Activated CD8-positive, alpha-beta memory T cell treated with anti-CD3 and anti-CD28 coated beads, Interleukin-2, amount 50 U/mL, for 24 hours (primary cell): ENCODE results near the gene RPL9.
"Not testable (repeated sequence)": the region's sequence is repeated elsewhere in the genome, so short reads cannot be mapped to it uniquely, and the experiment has no call there.

ENCODE experiments used
- DNase-seq: peaks from one replicate; pipeline ENCODE4 v3.0.0-alpha.2; 2020; ENCODE audit errors: extremely low read depth

The RPL9 gene

DNA sequence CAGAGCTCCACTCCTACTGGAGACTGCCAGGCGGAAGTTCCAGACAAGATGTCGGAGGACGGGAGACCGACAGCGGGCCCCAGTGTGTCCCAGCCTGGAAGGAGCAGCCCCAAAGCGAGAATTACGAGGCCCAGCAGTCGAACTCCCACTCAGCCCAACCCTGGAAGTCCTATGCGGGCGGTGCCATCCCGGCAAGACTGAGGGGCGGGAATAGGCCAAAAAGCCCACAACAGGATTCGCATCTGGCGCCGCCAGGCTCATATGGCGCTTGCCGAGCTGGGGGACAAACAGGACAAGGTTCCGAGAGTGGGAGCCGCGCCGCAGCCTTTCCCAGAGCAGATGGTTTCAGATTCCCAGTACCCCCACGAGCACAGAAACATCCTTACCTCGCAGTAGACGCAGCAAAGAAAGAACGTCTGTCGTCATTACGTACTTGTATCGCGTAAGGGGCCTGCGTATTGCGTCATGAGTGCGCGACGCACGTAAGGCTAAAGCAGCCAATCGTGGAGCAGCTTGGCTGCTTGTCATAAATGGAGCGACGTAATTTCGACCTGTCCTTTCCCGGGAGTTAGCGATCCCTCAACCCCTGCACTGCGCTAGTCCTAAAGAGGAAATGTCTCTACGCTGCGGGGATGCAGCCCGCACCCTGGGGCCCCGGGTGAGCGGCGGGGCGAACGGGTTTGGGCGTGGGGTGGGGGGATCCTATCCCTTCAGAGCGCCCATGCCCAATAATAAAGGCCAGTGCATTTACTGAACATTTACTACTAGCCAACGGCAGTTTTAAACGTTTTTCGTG, at the start of gene RPL9, which contains the start of gene LIAS:
TSS of gene RPL9 (minus strand) at position 418 of the 796 bp plus-strand sequence. CDS start 483 bp downstream, outside the sequence.
TSS of gene LIAS (plus strand) at position 552 of the 796 bp plus-strand sequence. CDS start at position 614, 62 bp downstream.
- peak; percentile 89 for DNase-seq

DNA sequence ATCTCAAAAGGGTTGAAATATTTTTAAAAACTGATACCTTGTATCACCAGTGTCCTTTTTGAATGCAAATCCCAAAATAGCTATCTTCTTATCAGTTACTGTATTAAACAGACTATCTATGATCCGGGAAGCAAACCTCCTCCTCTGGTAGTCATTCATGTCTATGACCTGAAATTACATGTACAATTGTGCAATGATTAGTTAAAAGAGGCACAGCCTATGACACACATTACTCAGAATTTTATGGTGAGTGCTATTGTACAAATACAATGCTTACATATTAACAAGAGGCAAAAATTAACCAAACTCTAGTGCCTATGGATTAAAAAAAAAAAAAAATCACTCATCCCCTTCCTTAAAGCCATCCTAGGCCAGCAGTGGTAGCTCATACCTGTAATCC, 46.9 kb upstream of the RPL9 start:
- DNase-seq, result no peak

DNA sequence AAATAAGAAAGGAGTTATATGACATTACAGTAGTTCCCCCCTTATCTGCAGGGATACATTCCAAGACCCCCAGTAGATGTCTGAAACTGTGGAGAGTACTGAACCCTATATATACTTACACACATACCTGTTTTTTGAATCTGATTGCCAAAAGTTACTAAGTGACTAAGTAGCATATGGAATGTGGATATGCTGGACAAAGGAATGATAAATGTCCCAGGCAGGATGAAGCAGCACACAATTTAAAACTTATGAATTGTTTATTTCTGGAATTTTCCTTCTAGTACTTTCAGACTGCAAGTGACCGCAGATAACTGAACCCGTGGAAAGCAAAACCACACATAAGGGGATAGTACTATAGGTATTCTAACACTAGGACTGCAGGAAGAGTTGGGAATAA, 45.8 kb upstream of the RPL9 start:
- DNase-seq, result no peak

DNA sequence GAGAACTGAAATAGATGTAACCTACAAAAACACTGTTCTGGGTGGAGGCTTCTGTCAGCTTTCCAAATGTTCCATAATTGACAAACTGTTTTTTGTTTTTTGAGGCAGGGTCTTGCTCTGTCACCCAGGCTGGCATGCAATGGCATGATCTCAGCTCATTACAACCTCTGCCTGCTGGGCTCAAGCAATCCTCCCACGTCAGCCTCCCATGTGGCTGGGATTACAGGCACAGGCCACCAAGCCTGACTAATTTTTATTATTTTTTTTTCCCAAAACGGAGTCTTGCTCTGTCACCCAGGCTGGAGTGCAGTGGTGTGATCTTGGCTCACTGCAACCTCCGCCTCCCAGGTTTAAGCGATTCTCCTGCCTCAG, 43.9 kb upstream of the RPL9 start:
- not testable (repeated sequence) for DNase-seq

DNA sequence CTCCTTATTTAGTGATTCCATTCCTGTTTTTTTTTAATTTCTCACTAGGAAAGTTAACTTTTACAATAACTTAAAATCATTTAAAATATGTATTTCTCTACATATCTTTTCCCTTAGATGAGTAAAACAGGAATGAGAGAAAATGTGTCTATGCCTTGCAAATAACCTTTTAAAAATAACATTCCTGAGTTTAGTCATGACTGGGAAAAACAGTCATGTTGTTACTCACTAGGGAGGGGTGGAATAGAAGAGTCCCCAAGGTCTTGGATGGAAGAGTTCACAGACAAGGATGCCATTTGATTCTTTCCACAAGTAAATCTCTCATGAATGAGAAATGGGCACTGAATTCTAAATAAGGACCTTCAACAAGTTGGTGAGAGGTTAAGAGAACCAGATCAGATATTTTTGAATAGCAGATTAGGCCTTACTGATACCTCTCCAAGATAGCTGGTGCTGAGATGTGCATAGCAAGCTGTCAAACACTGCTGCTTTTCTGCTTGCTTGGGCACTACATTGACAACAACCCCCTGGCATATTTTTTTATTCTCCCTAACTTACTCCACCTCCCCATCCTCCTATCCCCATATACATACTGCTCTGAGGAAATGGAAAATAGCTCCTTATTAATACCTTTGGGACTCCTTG, 43.4 kb upstream of the RPL9 start:
- DNase-seq, result no peak

DNA sequence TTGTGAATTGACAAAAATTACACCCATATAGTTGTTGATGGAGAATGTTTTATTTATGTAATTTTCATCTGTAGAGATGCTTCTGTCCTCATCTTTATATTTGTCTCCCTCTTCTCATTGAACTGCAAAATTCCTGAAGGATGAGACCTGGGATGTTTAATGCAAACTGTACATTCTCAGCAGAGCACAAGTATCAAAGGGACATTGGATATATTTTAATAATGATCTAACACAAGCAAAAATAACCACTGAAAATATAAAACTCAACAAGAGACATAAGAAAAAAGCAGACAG, 40.0 kb upstream of the RPL9 start:
- no peak for DNase-seq

DNA sequence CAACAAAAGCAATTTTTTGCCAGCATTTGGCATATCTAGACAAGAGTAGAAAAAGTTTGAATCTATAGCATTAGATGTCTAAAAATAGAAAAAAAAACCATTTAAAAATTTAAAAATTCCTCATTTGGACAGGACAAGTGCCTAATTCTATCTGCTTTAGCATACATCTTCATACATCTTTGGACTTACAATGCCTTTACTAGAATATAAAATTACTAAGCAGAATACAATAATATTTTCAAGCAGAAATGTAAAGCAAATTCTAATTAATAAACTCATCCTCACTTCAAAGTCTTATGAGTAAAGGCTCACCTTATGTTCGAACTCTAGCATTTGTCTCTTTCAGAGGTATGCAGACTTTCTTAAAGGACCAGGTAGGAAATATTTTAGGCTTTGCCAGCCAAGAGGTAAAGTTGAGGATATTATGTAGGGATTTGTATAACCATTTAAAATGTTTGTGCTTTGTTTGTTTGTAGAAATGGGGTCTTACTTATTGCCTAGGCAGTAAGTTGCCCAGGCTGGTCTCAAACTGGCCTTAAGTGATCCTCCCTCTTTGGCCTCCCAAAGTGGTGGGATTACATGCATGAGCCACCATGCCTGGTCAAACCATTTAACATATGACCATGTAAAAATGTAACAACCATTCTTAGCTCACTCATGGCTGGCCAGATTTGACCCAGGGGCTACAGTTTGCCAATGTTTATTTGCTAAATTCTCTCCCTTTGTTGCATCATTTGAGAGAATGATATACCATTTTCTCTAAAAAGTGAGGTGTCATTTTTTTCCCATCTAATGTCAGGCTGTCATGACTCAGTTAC, 39.4 kb upstream of the RPL9 start:
- no peak for DNase-seq

DNA sequence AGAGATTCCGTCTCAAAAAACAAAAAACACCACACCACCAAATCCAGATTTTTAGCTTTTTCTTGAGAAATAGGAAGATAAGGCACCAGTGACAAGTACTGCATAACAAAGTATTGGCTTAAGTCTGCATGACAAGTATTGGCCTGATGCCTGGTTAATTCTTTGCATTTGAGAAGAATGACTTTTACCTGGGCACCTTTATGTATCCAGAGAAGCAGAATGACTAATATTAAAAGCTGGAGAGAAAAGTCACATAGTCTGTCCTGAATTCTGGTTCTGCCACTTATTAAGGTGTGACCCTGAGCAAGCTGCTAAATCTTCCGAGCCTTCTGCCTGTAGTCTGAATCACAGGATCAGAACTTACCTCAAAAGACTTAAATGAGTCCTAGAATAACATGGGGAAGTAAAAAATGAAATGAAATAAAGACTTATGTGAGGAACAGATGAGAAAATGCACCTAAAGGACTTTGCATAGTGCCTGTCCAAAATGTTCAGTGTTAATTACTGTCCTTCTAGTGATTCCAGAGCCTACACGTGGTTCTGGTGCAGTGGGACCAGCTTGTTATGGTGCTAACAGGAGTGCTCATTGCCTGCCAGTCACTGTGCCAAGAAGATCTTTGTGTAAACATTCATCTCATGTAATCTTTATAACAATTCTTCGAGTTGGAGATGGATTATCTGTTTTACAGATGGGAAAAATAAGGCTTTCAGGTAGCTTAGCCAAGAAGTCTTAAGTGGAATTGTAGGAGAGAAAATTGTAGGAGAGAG, 36.9 kb upstream of the RPL9 start:
- no peak for DNase-seq

DNA sequence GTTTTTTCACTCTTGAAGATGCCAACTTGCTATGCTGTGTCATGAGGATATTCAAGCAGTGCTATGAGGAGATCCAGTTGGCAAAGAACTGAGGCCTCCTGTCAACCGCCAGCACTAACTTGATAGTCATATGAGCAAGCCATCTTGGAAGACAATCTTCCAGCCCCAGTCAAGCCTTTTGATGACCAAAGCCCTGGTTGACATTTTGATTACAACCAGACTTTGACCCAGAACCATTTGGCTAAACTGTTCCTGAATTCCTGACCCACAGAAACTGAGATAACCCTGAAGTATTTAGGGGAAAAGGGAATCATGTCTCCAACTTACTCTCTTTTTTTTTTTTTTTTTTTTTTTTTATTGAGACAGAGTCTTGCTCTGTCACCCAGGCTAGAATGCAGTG, 35.6 kb upstream of the RPL9 start:
- no peak for DNase-seq

DNA sequence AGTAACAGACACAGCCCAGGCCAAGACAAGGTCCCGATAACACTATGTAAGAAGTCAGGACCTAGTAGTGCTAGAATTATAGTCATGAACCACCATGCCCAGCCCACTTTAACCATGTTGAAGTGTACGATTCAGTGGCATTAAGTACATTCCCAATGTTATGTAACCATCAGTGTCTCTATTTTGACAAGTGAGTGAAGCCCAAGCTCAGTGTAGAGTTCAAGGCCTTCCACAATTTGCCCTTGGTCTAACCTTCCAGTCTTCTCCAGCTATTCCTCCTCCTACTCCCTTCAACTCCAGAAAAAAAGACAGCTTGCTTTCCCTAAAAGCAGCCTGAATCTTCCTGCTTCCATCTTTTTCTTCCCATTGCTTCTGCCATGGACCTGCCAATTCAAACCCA, 31.6 kb upstream of the RPL9 start:
- DNase-seq, result no peak

DNA sequence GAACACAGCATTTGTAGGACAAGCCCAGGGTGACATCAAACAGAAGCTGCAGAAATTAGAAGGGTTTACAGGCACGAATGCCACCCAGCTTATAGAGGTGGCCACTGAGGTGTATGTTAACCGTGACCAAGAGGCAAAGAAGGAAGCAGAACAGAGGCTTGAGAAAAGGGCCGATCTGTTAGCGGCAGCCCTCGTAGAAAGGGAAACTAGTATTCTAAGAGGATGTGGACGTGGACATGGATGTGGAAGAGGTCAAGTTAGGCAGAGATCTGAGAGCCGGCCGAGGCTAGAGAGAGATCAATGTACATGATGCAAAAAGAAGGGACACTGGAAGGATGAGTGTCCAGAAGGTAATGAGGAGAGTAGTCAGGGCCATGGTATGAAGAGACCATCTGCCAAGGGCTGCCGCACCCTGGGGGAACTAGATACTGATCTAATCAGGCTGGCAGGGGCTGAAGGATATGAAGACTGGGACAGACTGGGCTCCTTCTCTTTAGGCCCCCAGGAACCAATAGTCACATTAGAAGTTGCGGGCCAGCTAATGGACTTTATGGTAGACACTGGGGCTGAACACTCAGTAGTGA, 27.6 kb upstream of the RPL9 start:
- no peak for DNase-seq

DNA sequence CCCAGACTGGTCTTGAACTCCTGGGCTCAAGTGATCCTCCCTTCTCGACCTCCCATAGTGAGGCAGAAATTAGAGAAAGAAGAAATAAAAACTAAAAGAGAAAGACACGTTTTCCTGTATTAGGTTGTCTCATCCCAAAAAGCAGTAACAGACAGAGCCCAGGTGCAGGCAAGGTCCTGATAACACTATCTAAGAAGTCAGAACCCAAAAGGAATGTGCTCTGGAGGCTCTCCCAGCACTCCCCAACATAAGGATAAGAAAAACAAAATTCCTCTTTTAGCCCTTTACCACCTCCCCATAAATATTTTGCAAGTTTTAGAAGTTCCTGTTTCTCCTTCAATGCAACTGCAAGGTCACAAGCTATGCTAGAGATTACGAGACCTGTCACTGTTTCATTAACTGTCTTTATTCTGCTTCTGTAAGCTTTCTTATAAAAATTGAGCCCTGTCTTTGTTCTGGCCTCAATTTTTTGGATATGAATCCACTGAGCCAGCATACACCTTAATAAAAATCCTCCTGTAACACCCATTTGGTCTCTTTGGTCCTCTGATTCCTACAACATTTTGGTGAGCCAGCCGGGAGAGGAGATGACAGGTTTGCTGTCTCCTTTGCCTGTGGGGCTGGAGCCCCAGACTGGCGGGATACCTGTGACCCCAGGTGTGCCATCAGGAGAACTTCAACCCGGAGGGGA, 26.0 kb upstream of the RPL9 start:
- DNase-seq, result no peak

DNA sequence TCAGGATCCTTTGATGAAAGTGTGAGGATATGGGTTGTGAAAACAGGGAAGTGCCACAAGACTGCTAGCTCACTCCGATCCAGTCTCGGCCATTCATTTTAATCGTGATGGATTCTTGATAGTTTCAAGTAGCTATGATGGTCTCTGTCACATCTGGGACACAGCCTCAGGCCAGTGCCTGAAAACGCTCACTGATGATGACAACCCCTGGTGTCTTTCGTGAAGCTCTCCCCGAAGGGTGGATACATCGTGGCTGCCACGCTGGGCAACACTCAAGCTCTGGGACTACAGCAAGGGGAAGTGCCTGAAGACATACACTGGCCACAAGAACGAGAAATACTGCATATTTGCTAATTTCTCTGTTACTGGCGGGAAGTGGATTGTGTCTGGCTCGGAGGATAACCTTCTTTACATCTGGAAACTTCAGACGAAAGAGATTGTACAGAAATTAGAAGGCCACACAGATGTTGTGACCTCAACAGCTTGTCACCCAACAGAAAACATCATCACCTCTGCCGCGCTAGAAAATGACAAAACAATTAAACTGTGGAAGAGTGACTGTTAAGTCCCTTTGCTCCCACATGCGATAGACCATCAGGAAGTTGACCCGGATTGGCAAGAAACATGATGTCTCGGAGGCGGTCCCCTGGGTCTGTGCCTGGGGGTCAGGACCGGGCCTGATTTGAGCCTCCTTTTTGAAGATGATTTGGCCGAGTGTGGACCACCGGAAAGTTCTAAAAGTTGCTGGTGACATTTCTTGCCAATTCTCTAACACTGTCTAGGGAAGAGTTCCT, 22.4 kb upstream of the RPL9 start:
- no peak for DNase-seq

DNA sequence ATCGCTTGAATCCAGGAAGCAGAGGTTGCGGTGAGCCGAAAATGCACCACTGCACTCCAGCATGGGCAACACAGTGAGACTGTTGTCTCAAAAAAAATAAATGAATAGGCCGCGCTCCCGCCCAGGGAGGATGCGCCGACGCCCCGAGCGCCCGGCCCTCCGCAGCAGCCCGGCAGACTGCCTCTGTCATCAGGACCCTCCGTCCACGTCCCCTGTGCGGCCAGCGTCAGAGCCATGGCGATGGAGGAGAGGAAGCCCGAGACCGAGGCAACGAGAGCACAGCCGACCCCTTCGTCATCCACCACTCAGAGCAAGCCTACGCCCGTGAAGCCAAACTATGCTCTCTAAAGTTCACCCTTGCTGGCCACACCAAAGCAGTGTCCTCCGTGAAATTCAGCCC, 21.5 kb upstream of the RPL9 start:
- DNase-seq, result no peak

DNA sequence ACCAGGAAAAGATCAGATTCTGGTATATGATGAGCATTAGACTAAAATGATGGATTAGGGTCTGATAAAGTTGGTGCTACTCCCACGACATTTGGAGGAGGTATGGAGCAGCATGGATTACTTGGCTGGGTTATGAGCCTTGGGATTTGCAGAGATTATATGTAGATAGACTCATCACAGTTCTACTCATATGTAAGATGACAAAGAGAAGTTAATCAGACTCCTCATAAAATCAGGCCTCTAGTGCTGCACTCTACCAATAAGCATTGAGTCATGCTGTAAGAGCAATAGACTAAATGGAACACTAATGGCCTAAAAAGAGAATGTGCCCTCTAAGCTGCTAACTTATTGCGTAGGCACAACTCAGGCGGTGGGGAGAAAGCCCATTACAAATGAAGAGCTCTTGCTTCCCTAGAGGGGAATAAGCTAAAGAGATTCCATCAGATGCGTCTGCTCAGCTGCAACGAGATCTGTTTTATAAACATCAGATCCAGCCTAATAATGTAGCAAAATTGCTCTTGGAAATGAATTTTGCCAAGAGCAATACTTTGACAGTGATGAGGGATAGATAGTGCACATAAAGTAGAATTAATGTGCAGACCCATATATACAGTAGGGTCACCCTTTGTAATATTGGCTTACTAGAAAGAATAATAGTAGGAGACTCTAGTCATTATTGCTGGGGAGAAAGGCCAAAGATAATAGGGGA, 17.6 kb upstream of the RPL9 start:
- no peak for DNase-seq

DNA sequence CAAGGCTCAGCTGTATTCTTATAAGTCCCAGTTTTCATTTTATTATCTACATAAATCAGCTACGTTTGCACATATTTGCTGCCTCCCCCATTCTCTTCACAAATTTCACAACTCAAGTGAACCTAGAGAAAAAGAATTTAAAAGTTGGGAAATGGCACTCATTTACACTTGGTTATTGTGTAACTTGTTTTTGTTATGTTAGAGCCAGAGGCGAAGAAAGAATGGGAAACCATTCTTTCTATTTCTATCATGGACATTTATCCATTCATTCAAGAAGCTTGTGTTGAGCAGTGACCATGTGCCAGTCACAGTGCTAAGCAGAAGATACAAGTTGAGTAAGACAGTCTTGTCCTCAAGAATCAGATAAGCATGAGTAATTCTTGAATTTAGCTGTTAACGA, 13.7 kb upstream of the RPL9 start:
- DNase-seq, result no peak

DNA sequence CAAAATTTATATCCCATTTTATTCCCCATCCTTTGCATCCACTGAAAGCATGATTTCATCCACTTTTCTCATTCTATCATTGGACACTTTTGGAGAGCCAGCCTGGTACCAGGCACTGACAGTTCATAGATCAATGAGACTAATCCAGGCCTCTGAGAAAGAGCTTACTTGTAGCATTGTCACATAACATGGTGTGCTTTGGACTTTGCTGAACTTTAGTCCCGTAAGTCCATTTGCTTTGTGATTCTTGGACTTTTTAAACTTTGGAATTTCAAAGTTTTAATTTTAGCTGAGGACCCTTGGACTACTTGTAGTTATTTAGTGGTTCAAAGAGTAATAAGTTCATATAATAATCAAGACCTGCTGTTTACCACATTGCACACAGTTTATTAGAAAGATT, 11.7 kb upstream of the RPL9 start:
- no peak for DNase-seq

DNA sequence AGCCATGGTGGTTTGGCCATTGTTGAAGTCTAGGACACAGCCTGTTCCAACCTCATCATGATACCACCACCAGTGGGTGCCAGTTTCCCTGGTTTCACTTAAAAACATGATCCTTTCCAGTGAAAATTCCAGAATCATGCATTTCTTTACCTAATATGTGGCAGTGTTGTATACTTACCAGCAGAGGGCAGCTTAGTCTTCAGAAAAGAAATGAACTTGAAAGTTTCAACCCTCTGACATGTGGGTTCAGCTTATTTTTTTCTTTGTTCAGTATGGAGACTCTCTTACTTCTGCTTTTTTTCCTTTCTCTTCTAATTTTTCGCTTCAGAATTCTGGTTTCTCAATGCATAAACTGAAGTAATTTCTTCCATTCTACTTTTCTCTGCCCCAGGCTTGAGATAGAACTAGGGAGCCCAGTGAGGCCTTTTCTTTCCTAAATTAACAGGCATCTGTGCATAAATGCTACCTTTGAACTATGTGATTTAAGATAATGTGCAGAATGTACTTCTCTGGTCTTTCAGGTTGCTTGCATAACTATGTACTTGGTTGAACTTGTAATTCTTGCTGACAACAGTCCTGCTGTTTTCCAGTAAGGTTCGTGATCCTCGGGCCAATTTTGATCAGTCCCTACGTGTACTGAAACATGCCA, 10.8 kb upstream of the RPL9 start:
- no peak for DNase-seq

DNA sequence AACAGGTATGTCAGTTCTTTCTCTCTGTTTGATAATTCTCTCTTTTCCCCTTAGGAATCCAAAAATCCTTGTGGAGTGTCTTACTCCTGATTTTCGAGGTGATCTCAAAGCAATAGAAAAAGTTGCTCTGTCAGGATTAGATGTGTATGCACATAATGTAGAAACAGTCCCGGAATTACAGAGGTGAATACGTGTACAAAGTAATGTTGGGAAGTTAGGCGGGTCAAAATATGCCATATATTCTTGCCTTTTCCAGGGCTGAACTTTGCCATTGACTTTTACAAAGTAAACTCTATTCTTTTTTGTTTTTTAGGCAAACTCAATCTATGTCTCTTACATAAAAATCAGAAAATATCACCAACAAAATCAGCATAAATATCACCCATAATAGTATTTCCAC, 8.7 kb upstream of the RPL9 start:
- no peak for DNase-seq
